Endothelial cell of umbilical vein (primary cell): ENCODE data around the gene DHX36. TPM values are rescaled to one million over a fixed set of nuclear protein-coding genes. Genes with fewer than 3 reads are reported as not detected.

ENCODE experiments used
- BruUV-seq: library from RNA; stranded (reverse); fragments of 400-500 nt; replicated peaks from 2 replicates; lab custom pipeline; 2021; lab: Mats Ljungman, UMichigan
- CTCF ChIA-PET: fragments of 300-600, 350-600 bp; sonication (Branson Sonifier 250); formaldehyde crosslinking; loops from one replicate; lab custom pipeline; 2021; ENCODE audit warnings: antibody characterized with exemption, inconsistent platforms; lab: Charles Lee
- POLR2A ChIA-PET: fragments of 300-600, 350-600 bp; sonication (Branson Sonifier 250); formaldehyde crosslinking; loops from one replicate; lab custom pipeline; 2021; ENCODE audit warnings: antibody characterized with exemption, inconsistent platforms; lab: Charles Lee
- DNase-seq: peaks from one replicate; pipeline ENCODE4 v3.0.0-alpha.2; 2011; ENCODE audit warnings: low read depth, low spot score
- FAIRE-seq: peaks from 2 replicates; lab custom pipeline; 2011; peaks lifted over from hg19 to GRCh38; lab: Jason Lieb, UNC
- H2AFZ ChIP-seq: 2 replicates; pipeline ENCODE4 v1.6.0; 2012; ENCODE audit warnings: low read depth, low read length, control low read depth, inconsistent platforms
- H3K27ac ChIP-seq: 2 replicates; pipeline ENCODE4 v1.5.1; 2011; ENCODE audit warnings: low read depth, mild to moderate bottlenecking, control low read depth, low read length, moderate library complexity; ENCODE audit not compliant: insufficient read depth
- H3K27me3 ChIP-seq, 2 experiments: 2 replicates each; pipeline versions ENCODE4 v1.6.0 to v1.6.1; 2011; ENCODE audit warnings: low read length in 2 of 2, mixed read lengths in 1 of 2; ENCODE audit not compliant: control insufficient read depth in 2 of 2, insufficient read depth in 2 of 2
- H3K36me3 ChIP-seq, 2 experiments: 2 replicates in 1 of 2; 3 replicates in 1 of 2; pipeline ENCODE4 v1.5.1; 2011; ENCODE audit warnings: low read length in 2 of 2, mild to moderate bottlenecking in 1 of 2, moderate library complexity in 1 of 2; ENCODE audit not compliant: control insufficient read depth in 2 of 2, insufficient read depth in 2 of 2; ENCODE audit errors: extremely low read depth in 1 of 2
- H3K4me1 ChIP-seq: 3 replicates; pipeline ENCODE4 v1.5.1; 2011; ENCODE audit warnings: mild to moderate bottlenecking, low read length; ENCODE audit not compliant: control insufficient read depth, insufficient read depth; ENCODE audit errors: extremely low read depth
- H3K4me2 ChIP-seq: 2 replicates; pipeline ENCODE4 v1.6.1; 2011; ENCODE audit warnings: low read length, control low read depth, mixed read lengths; ENCODE audit not compliant: insufficient read depth
- H3K4me3 ChIP-seq, 3 experiments: fragments of 200-600 bp in 1 of 3; sonication (generic), shearing (Covaris generic) in 1 of 3; replicated peaks in 1 of 3; 2 replicates each; pipeline ENCODE4 v1.5.1; 2011 to 2016; ENCODE audit warnings: control low read depth in 3 of 3, low read length in 3 of 3, mild to moderate bottlenecking in 2 of 3, inconsistent platforms in 1 of 3, low read depth in 1 of 3, moderate library complexity in 1 of 3; ENCODE audit not compliant: insufficient read depth in 1 of 3
- H3K79me2 ChIP-seq: 2 replicates; pipeline ENCODE4 v1.6.0; 2012; ENCODE audit warnings: low read length, inconsistent platforms; ENCODE audit not compliant: control insufficient read depth, insufficient read depth
- H3K9ac ChIP-seq: replicated peaks from 2 replicates; pipeline ENCODE3; 2011; ENCODE audit warnings: low read length, control low read depth; ENCODE audit not compliant: insufficient read depth; ENCODE audit errors: extremely low read depth
- H3K9me1 ChIP-seq: replicated peaks from 3 replicates; pipeline ENCODE4 v1.6.0; 2011; ENCODE audit warnings: mild to moderate bottlenecking, low read length; ENCODE audit not compliant: control insufficient read depth, insufficient read depth; ENCODE audit errors: extremely low read depth
- H3K9me3 ChIP-seq: replicated peaks from 2 replicates; pipeline ENCODE4 v1.5.1; 2012; ENCODE audit warnings: low read length, inconsistent platforms; ENCODE audit not compliant: control insufficient read depth, insufficient read depth
- H4K20me1 ChIP-seq: replicated peaks from 2 replicates; pipeline ENCODE3; 2011; ENCODE audit warnings: mild to moderate bottlenecking, low read length; ENCODE audit not compliant: control insufficient read depth, insufficient read depth; ENCODE audit errors: extremely low read depth
- EZH2 ChIP-seq: IDR thresholded peaks from 2 replicates; pipeline ENCODE4 v1.6.1; 2012; ENCODE audit warnings: borderline replicate concordance, low read depth, mild to moderate bottlenecking, moderate library complexity, low read length, inconsistent platforms; ENCODE audit not compliant: severe bottlenecking
- FOS ChIP-seq: IDR thresholded peaks from 2 replicates; pipeline ENCODE4 v1.6.1; 2011; ENCODE audit warnings: mild to moderate bottlenecking, low read length, moderate library complexity, borderline replicate concordance; ENCODE audit not compliant: insufficient read depth
- GATA2 ChIP-seq: IDR thresholded peaks from 2 replicates; pipeline ENCODE4 v1.7.0; 2011; ENCODE audit warnings: low read depth, mild to moderate bottlenecking, moderate library complexity, mixed read lengths, low read length; ENCODE audit not compliant: insufficient read length, insufficient read depth
- JUN ChIP-seq: IDR thresholded peaks from 2 replicates; pipeline ENCODE4 v1.6.1; 2011; ENCODE audit warnings: borderline replicate concordance, low read depth; ENCODE audit not compliant: insufficient read length, insufficient read depth
- MYC ChIP-seq: IDR thresholded peaks from one replicate; pipeline ENCODE4 v1.6.1; 2011; ENCODE audit warnings: mild to moderate bottlenecking, low read depth, low read length
- POLR2A ChIP-seq: IDR thresholded peaks from 2 replicates; pipeline ENCODE4 v1.6.1; 2012; ENCODE audit warnings: low read depth, mild to moderate bottlenecking, control low read depth, low read length
- POLR2AphosphoS5 ChIP-seq: IDR thresholded peaks from 2 replicates; pipeline ENCODE4 v1.6.1; 2012; ENCODE audit warnings: low read depth, mild to moderate bottlenecking, control low read depth, low read length, moderate library complexity; ENCODE audit not compliant: insufficient read depth
- dilution Hi-C: fragments of 300-500 bp; cut with MboI; formaldehyde crosslinking; loops from one replicate; pipeline ENCODE4 v1.15.0; 2019; ENCODE audit warnings: low sequenced_read_pairs; ENCODE audit not compliant: extremely low pct_ligation_motif_present
- intact Hi-C: fragments of 100-400 bp; cut with micrococcal nuclease; formaldehyde crosslinking; loops from one replicate; pipeline ENCODE4 v1.10.0; 2022
- polyA plus RNA-seq, 4 experiments: library from polyadenylated mRNA; depleted of rRNA in 3 of 4; stranded (reverse) in 3 of 4; unstranded in 1 of 4; fragments of >200 nt; gene quantifications; 2 replicates each; pipeline versions ENCODE4 v1.2.1 to v1.2.3, GENCODE V29; 2011 to 2012; ENCODE audit warnings: missing spikeins in 1 of 4
- total RNA-seq: library from RNA; stranded (reverse); gene quantifications from 2 replicates; pipeline ENCODE4 v1.2.3, GENCODE V29; 2021
- TF ChIP-seq, protein P1 (sequence below): IDR thresholded peaks from 2 replicates; pipeline ENCODE4 v1.6.1; 2011; ENCODE audit not compliant: insufficient read depth, insufficient read length
- TF ChIP-seq, protein P2 (sequence below), 2 donors: IDR thresholded peaks; 1 replicate in 1 of 2; 2 replicates in 1 of 2; pipeline ENCODE4 v1.5.1; 2011; ENCODE audit warnings: low read length in 2 of 2, mild to moderate bottlenecking in 2 of 2, moderate library complexity in 2 of 2, control low read depth in 1 of 2, inconsistent platforms in 1 of 2, low read depth in 1 of 2; ENCODE audit not compliant: insufficient read depth in 1 of 2; ENCODE audit errors: extremely low read depth in 1 of 2

DHX36 gene
- total and polyA plus RNA-seq, 2 donors (not counting 3 experiments of a cell fraction or from before 2014, with no cell fraction given) = 19.6 to 52.7 TPM

DNA sequence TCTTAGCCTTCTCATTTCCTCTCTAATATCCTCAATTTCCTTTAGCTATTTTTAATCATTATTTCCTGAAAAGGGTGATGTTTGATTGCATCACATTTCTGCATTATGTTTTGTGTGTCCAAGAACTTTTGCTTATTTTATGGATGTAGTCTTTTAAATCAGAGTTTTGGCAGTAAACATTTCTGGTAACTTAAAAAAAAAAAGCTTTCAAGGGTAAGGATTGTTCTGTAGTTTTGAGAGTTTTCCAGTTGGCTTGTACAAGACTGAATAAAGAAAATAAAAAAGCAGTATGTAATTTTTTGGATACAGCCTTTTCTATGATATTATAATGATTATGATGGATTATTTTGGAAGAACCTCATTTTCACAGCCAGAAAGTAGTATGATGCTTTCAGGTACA, 99.4 kb downstream of the DHX36 start:
- BruUV-seq = no TSS peak
- Histone ChIP-seq H3K9me1 (no peaks in the 10 kb centered on the region), H3K4me3 (no peak overlapping the region), H3K9me3 (no peaks in the 10 kb centered on the region), H2AFZ (no peak overlapping the region), H4K20me1 (no peaks in the 10 kb centered on the region), H3K36me3 (no peaks in the 10 kb centered on the region), H3K4me2 (peak overlapping the region; percentile 24), H3K4me1 (peaks cover 12% of the 10 kb centered on the region), H3K79me2 (no peaks in the 10 kb centered on the region), H3K27ac (no peak overlapping the region), H3K9ac (no peak overlapping the region), H3K27me3 (no peaks in the 10 kb centered on the region)
- no peak for FAIRE-seq
- CTCF ChIA-PET = interaction anchor here (0.9 to 1.4 kb wide), 3 partner anchors 10 to 28 kb away, joined by 3 to 5 read pairs (median 3); no protein-coding TSS in a partner anchor
- intact Hi-C loops = no loop called here
- TF ChIP-seq FOS = no peak
- TF ChIP-seq, protein P1, sequence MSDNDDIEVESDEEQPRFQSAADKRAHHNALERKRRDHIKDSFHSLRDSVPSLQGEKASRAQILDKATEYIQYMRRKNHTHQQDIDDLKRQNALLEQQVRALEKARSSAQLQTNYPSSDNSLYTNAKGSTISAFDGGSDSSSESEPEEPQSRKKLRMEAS = no peak
- TF ChIP-seq GATA2 = no peak
- TF ChIP-seq, protein P2, sequence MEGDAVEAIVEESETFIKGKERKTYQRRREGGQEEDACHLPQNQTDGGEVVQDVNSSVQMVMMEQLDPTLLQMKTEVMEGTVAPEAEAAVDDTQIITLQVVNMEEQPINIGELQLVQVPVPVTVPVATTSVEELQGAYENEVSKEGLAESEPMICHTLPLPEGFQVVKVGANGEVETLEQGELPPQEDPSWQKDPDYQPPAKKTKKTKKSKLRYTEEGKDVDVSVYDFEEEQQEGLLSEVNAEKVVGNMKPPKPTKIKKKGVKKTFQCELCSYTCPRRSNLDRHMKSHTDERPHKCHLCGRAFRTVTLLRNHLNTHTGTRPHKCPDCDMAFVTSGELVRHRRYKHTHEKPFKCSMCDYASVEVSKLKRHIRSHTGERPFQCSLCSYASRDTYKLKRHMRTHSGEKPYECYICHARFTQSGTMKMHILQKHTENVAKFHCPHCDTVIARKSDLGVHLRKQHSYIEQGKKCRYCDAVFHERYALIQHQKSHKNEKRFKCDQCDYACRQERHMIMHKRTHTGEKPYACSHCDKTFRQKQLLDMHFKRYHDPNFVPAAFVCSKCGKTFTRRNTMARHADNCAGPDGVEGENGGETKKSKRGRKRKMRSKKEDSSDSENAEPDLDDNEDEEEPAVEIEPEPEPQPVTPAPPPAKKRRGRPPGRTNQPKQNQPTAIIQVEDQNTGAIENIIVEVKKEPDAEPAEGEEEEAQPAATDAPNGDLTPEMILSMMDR (IDR thresholded peaks at IDR 0.05; ENCODE audit: extremely low read depth in 1 of 2, insufficient read depth in 1 of 2, low read depth in 1 of 2, low read length in 2 of 2) = no peak
- no peak for TF ChIP-seq EZH2
- TF ChIP-seq MYC = no peak
- TF ChIP-seq POLR2A = no peak
- no peak for TF ChIP-seq JUN
- TF ChIP-seq POLR2AphosphoS5 = no peak
- dilution Hi-C loops = no loop called here
- POLR2A ChIA-PET = interaction anchor here (0.5 kb wide), 1 partner anchor 105 kb away, joined by 3 read pairs; no protein-coding TSS in a partner anchor
- DNase-seq = peak; percentile 26
